DMS53 treated with DMSO at 0.1 percent for 48 hours (cell line): ENCODE measurements around the gene MCEE.
"Not testable (repeated sequence)": the region's sequence is repeated elsewhere in the genome, so short reads cannot be mapped to it uniquely, and the experiment has no call there.

Source experiments
- DNase-seq: peaks from one replicate; lab custom pipeline; 2025; ENCODE audit not compliant: unreplicated experiment; lab: John Stamatoyannopoulos, UW

The MCEE gene

DNA sequence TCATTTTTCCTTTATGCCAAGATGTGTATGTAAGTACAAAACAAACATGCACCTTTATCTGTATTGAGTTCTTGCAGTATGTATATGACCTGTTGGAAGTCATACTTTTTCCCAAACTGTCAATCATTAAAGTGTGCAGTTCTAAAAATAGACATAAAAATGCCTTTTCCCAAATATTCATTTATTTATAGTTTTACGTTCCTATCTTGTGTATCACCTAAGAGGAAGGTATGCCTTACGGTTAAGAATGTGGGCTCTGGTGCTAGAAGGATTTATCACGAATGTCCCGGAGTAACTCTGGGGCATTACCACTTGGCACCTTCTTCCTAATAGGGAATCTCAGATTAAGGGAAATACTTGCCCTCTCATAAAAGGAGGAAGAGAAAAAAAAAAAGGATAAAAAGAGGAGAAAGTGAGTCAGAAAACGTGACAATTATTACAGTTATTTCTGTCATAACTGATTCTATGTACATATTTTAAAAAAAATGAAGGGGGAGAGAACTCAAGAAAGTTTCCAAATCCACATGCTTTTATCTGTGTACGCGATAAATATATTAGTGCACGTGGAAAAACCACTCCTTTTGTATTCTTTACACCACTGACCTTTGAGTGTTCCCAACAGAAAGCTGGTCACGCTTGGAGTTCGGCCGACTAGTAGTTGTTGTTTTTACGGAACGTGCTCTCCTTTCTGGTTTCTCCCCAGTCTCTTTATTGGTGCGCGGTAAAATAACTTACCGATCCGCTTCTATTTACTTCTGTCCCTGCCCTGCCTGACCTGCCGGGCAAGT, 721 bp downstream of the MCEE start:
- no peak for DNase-seq

DNA sequence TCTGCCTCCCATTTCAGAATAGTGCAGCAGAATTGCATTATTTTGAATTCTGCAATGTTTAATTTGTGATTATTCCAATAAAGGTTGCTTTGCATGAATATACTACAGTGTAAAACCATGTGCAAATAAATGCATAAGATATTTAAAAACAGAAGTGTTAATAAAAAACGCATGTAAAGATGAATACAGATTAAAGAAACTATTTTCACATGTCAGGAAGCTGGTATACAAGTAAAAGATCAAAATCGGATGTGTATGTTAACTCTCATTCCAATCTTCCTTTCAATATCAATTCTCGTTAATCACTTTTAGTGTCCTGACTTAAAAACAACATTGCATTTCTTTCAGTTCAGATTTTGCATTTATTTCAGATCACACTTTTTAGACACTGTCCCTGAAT, 3.1 kb downstream of the MCEE start:
- DNase-seq = no peak

GRCh38 chr2:71125506-71126294, 4.3 kb downstream of the MCEE start:
- DNase-seq = no peak

GRCh38 chr2:71122387-71123298, 7.4 kb downstream of the MCEE start:
- DNase-seq = no peak

DNA sequence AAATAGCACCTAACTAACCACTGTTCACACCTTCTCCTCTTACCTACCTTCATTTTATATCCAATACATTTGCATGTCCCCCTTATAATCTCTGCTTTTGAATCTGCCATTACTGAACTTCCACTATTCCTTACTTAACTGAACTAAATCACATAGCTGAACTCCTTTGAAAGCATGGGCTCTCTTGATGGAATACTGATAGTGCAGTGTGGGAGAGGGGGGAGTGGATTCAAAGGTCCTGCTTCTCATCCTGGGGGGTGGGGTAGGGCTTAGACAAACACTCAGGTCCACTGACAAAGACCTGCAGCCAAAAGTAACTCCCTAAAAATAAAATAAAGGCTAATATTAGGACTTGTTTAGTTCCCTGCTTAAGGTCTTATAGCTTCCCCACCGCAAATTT, 8.6 kb downstream of the MCEE start:
- no peak for DNase-seq

DNA sequence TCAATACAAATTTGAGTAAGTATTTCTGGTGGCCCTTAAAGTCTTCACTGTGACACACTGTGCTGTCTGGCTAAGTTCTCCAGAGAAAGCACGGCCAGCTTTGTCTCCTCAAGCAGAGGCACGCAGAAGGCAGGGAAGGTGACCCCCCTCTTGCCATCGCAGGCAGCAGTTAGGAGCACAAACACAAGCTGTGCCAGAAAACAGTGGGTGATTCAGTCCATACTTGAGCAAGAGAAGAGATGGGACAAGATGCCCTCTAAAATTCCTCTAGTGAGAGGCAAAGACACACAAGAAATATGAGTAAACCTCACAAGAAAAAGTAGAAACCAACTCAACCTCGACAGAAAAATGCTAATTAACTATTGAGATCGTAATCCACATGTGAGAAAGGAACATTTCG, 9.8 kb downstream of the MCEE start:
- DNase-seq = no peak

DNA sequence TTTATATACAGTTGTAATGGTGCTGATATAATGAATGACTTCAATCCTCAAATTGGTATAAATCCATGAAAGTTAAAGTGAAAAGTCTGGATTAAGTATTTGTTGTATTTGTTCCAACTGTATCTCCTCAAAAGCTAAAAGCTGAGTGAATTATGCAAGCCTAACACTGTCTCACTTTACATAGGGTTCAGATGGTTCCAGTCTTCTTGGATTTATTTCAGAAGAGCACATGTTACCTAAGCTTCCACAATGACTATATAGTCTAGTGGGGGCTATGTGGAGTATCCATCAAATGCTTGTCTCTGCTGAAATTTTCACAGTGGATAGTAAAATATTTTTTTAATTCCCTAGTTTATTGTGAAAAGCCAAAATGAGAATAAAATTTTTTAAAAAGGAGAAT, 13.0 kb downstream of the MCEE start:
- no peak for DNase-seq

GRCh38 chr2:71113843-71114242, 16.2 kb downstream of the MCEE start:
- no peak for DNase-seq

DNA sequence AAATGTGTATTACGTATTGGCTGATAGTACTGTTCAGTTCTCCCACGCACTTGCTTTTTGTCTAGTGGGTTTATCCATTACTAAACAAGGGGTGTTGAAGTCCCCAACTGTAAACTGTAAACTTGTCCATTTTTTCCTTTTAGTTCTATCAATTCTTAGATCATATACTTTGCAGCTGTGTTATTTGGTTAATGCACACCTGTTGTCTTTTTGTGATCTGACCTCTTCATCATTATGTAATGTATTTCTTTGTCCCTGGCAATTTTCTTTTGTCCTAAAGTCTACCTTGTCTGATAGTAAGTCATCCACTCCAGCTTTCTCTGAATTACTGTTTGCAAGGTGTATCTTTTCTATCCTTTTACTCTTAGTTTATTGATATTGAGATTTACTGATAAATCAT, 21.9 kb downstream of the MCEE start:
- no peak for DNase-seq

- not testable (repeated sequence) for DNase-seq
Observed at GRCh38 chr2:71106463-71106862, 23.6 kb downstream of the MCEE start.

DNA sequence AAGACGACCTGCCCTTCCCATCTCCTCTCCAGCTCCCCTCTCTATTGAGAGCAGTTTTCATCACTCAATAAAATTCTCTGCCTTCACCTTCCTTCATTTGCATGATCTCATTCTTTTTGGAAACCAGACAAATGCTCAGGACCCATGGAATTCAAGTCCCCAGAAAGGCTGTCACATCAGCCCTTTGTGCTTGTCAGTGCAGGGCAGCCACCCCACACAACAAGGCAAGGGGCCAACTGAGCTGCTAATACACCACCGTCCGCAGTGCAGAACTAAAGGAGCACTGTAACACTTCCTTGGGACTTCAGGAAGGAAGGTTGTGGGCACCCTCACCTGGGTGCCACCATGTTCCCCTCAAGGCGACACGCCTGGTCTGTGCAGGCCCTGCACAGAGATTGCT, 26.2 kb downstream of the MCEE start:
- no peak for DNase-seq

DNA sequence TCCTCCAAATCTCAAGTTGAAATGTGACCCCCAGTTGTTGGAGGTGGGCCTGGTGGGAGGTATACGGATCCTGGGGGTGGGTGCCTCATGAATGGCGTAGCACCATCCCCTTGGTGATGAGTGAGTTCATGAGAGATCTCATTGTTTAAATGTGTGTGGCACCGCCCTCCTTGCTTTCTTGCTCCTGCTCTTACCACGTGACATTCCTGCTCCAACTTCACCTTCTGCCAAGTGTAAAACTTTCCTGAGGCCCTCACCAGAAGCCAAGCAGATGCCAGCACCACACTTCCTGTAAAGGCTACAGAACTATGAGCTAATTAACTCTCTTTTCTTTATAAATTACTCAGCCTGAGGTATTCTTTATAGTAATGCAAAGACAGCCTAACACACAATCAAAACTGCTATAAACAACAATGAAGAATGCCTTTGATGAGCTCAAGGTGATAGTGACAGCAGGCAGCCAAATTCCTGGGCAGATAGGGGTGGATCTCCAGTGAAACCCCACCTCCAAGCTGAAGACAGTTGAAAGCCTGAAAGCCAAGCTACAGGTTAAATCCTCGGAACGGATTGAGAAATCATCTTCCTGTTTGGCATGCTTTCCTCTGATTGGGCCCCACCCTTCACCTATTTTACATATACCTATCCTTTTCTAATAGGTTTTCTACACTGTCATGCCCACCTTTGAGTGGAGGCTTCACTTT, 26.9 kb downstream of the MCEE start:
- DNase-seq = no peak

DNA sequence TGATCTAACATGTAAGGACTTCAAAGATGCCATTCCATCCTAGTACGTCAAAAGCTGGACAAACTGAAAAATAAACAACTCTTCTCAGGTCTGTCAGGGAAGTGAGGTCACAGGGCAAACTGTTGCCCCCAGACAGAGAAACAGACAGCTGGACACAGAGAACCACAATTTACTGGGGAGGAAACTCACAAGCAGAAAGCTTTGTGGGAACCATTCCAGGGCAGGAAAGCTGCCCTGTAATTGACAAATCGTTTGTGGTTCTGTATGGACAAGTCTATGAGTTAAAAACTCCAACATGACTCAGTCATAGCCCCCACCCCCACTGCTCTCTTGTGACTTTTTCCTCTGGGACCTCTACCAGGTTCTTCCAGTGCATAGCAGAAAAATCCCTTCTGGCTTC, 28.4 kb downstream of the MCEE start:
- DNase-seq = no peak

DNA sequence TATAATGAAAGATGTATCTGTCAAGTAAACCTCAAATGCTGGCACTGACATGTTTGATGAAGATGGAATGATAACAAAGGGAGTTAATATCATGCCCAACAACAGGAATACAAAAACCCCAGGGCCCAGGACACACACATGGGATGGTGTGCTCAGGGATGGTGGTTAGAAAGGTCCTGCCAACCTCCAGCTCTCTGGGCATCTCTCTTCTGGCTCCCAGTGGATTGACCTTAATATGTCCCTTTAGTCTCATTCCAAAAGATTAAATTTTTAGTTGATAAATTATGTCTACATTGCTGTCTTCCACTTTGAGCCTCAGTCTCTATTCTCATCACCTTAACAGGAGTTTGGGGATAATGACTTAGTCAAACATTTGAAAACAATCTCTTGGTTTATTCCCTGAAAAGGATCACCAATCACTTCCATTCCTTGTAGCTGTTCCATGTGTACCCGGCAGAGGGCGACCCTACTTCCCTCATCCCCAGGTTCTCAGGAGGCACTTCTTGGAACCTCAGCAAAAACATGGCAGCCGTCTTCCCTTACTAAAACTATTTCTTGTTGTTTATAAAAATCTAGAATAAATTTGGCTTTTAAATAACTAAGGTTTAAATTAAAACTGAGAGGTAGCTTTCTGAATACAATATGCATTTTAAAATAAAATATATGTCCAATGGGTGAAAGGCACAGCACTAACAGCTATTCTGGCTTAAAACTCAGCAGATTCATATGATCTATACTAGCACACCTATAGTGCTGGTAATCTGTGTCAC, 29.6 kb downstream of the MCEE start:
- peak; percentile 31 for DNase-seq

GRCh38 chr2:71092491-71093260, 37.4 kb downstream of the MCEE start:
- not testable (repeated sequence) for DNase-seq

- DNase-seq = not testable (repeated sequence)
Observed at GRCh38 chr2:71091808-71092207, 38.2 kb downstream of the MCEE start.

GRCh38 chr2:71089475-71089874, 40.6 kb downstream of the MCEE start:
- not testable (repeated sequence) for DNase-seq

DNA sequence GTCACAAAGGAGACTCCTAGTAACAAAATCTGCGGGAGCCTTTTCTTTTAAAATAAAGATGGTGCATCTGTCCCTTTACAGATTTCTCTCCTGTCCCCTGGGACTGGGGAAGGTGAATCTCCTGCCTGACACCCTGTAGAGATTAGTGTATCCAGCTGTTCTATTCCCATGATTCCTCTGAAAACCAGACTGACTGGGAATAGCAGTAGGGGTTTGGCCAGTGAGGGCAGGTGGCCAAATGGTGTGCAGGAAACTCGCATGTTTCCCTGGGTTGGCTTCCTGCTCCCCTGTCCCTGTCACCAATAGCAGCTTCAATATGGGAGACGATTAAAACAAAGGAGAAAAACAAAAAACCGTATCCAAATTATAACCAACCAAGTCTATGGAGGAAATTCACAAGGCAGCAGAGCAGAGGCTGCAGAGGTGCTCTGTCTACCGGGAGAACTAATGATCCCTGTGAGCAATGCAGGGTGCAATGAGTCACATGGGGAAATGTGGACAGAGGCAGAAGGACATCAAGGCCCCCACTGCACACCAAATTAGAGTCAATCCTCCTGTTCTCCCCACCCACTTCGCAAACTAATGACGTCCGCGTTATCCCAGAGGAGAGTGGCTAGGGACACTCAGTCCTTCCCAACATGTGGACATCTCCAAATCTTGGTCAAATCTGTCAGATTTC, 44.6 kb downstream of the MCEE start:
- peak; percentile 13 for DNase-seq
